Small intestine (tissue), 7 donors: ENCODE data around the gene FASTK. TPM values are rescaled to one million over a fixed set of nuclear protein-coding genes. Genes with fewer than 3 reads are reported as not detected.
"Not testable (repeated sequence)": the region's sequence is repeated elsewhere in the genome, so short reads cannot be mapped to it uniquely, and the experiment has no call there.

ENCODE experiments used
- DNase-seq, 2 donors: peaks; one replicate each; pipeline versions ENCODE4 v3.0.0 to v3.0.0-alpha.2; 2013
- FAIRE-seq: peaks from 2 replicates; lab custom pipeline; 2012; peaks lifted over from hg19 to GRCh38; lab: Jason Lieb, UNC
- H3K27ac ChIP-seq, 3 donors: one replicate each; pipeline ENCODE4 v1.5.1; 2013; ENCODE audit warnings: low read length in 2 of 3, mild to moderate bottlenecking in 2 of 3, control low read depth in 1 of 3, inconsistent platforms in 1 of 3, low read depth in 1 of 3, moderate library complexity in 1 of 3
- H3K27me3 ChIP-seq, 3 donors: one replicate each; pipeline ENCODE4 v1.6.1; 2013; ENCODE audit warnings: low read length in 3 of 3, inconsistent platforms in 1 of 3; ENCODE audit not compliant: control insufficient read depth in 3 of 3, insufficient read depth in 3 of 3
- H3K36me3 ChIP-seq, 3 donors: one replicate each; pipeline ENCODE4 v1.6.1; 2013; ENCODE audit warnings: low read length in 3 of 3, inconsistent platforms in 1 of 3, low read depth in 1 of 3, mild to moderate bottlenecking in 1 of 3, moderate library complexity in 1 of 3; ENCODE audit not compliant: control insufficient read depth in 3 of 3, insufficient read depth in 2 of 3
- H3K4me1 ChIP-seq, 3 donors: one replicate each; pipeline ENCODE4 v1.6.1; 2013; ENCODE audit warnings: low read length in 2 of 3, inconsistent platforms in 1 of 3, low read depth in 1 of 3, mild to moderate bottlenecking in 1 of 3, moderate library complexity in 1 of 3; ENCODE audit not compliant: control insufficient read depth in 3 of 3, insufficient read depth in 2 of 3
- H3K4me3 ChIP-seq, 3 donors: one replicate each; pipeline ENCODE4 v1.5.1; 2013; ENCODE audit warnings: low read length in 3 of 3, control low read depth in 1 of 3, inconsistent platforms in 1 of 3, low read depth in 1 of 3, mild to moderate bottlenecking in 1 of 3, moderate library complexity in 1 of 3
- H3K9me3 ChIP-seq, 2 donors: one replicate each; pipeline ENCODE4 v1.6.1; 2013; ENCODE audit warnings: low read depth in 1 of 2, low read length in 1 of 2; ENCODE audit not compliant: control insufficient read depth in 2 of 2, insufficient read depth in 1 of 2
- WGBS, 3 donors: extraction: QIAGEN DNeasy Blood & Tissue Kit; methylation state at CpG; one replicate each; pipeline ENCODE4 v1.1.7; 2013; 5-methylcytosine and 5-hydroxymethylcytosine counted together
- polyA plus RNA-seq, 4 donors: library from polyadenylated mRNA; stranded (reverse) in 3 of 4; unstranded in 1 of 4; fragments of 200-250 nt in 3 of 4; fragments of 120-200 nt in 1 of 4; gene quantifications; one replicate each; pipeline versions ENCODE4 v1.2.1 to v1.2.3, GENCODE V29; 2013
- donor health status: healthy with polysubstance abuse.
- donor health status: control.
- donor health status: control.
- donor health status: Bipolar disorder and iron deficiency.
- donor health status: healthy.

FASTK gene
- polyA plus RNA-seq, 4 donors: 95.2 to 248 (median 126) TPM

DNA sequence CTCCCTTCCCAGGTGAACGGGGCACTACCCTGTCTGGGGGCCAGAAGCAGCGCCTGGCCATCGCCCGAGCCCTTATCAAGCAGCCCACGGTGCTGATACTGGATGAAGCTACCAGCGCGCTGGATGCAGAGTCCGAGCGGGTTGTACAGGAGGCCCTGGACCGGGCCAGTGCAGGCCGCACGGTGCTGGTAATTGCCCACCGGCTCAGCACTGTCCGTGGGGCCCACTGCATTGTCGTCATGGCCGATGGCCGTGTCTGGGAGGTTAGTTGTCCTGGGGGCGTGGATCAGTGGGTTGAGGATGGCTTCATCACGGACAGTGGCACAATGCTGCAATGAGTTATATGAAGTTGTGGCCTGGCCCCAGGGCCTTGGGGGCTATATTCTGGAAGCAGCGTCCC lies 36.6 kb downstream of the FASTK start:
- peaks cover 0 to 21% (median 2%) of the 10 kb centered on the region in 3 donors for H3K4me1 ChIP-seq
- FAIRE-seq (no peak), DNase-seq (no peak)
- peaks cover 0 to 55% (median 5%) of the 10 kb centered on the region in 3 donors for H3K36me3 ChIP-seq
- no peaks in the 10 kb centered on the region for H3K9me3 ChIP-seq
- H3K27ac ChIP-seq: no peak overlapping the region
- no peaks in the 10 kb centered on the region for H3K27me3 ChIP-seq
- no peak overlapping the region for H3K4me3 ChIP-seq
- 93 to 95% (median 94%) methylated on average over 19 to 20 of the region's 20 CpGs for whole genome bisulfite sequencing, 3 donors

DNA sequence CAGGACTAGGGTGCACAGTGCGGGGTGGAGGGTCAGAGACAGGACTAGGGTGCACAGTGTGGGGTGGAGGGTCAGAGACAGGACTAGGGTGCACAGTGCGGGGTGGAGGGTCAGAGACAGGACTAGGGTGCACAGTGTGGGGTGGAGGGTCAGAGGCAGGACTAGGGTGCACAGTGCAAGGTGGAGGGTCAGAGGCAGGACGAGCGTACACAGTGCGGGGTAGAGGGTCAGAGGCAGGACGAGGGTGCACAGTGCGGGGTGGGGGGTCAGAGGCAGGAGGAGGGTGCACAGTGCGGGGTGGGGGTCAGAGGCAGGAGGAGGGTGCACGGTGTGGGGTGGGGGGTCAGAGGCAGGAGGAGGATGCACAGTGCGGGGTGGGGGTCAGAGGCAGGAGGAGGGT lies 37.2 kb downstream of the FASTK start:
- Histone ChIP-seq H3K36me3 (peaks cover 0 to 58% (median 5%) of the 10 kb centered on the region in 3 donors), H3K4me1 (peaks cover 0 to 26% (median 7%) of the 10 kb centered on the region in 3 donors)
- DNase-seq, H3K27me3 ChIP-seq, H3K27ac ChIP-seq, FAIRE-seq, H3K9me3 ChIP-seq, H3K4me3 ChIP-seq: not testable (repeated sequence)
- WGBS, 3 donors: 86 to 94% (median 90%) methylated on average over 10 of the region's 10 CpGs

DNA sequence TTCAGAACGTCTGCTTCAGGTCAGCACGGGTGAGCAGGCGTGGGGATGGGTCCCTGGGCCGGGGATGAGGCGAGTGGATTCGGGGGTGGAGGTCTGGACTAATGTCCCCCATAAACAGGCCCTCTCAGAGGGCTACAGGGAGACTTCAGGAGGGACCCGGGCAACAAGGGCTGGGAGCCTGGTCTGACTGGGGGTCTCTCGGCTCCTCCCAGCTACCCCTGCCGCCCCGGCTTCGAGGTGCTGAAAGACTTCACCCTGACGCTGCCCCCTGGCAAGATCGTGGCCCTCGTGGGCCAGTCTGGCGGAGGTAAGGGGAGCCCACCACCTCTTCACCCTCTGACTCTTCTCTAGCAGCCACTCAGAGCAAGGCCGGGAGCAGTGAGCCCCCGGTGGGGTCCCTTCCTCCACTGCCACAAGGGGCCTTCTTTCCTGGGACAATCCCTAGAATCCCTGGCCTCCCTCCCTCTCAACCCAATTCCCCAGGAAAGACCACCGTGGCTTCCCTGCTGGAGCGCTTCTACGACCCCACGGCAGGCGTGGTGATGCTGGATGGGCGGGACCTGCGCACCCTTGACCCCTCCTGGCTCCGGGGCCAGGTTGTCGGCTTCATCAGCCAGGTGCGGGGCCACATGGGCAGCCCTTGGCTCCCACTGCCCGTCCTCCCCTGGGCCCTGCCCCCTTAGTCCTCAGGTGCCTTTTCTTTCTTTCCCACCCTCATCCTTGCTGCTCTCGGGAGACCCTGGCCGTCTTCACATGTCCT lies 39.8 kb downstream of the FASTK start:
- FAIRE-seq: no peak
- WGBS, 3 donors: 87 to 92% (median 92%) methylated on average over 30 of the region's 30 CpGs

DNA sequence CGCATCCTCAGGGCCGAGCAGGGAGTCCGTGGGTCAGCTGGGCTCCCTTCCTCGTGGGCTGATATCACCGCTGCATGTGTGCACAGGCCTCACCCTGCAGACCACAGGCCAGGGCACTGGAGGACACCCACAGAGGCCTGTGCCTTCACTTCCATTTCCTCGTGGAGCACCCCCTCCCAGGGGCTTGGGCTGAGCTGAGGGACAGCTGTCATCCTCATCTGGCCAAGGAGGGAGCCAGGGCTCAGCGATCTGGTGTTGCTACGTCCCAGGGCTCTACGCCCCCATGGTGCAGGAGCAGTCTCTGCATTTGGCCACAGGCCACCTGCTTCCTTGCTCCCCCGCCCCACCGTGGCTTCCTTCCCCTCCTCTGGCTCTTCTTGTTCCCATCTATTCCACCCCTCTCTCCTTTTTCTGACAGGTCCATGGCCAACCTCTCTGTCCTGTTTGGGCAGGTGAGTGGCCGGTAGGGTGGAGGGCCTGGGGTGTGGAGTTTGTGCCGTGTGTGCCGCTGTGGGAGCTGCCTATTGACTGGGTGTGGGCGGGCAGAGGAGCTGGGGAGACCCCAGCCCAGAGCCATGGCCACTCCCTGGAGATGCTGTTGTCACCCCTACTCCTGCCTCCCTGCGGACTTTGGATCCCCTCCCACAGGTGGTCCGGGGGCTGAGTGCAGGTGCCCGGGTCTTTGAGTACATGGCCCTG lies 40.6 kb downstream of the FASTK start:
- Histone ChIP-seq H3K4me3 (no peak overlapping the region), H3K4me1 (peaks cover 0 to 28% (median 8%) of the 10 kb centered on the region in 3 donors), H3K27ac (peak overlapping the region in 1 of 3 donors; percentile 69), H3K9me3 (no peaks in the 10 kb centered on the region), H3K27me3 (no peaks in the 10 kb centered on the region), H3K36me3 (peaks cover 4 to 72% (median 15%) of the 10 kb centered on the region in 3 donors)
- WGBS, 3 donors: 63 to 73% (median 69%) methylated on average over 18 of the region's 18 CpGs
- no peak for FAIRE-seq
- no peak for DNase-seq

More for the DNA sequence above, 39.8 kb downstream of the FASTK start:
- Histone ChIP-seq H3K27ac (peak overlapping the region in 1 of 3 donors; percentile 69), H3K9me3 (no peaks in the 10 kb centered on the region), H3K4me1 (peaks cover 0 to 28% (median 8%) of the 10 kb centered on the region in 3 donors), H3K4me3 (no peak overlapping the region), H3K27me3 (no peaks in the 10 kb centered on the region), H3K36me3 (peaks cover 4 to 72% (median 12%) of the 10 kb centered on the region in 3 donors)
- DNase-seq: no peak

DNA sequence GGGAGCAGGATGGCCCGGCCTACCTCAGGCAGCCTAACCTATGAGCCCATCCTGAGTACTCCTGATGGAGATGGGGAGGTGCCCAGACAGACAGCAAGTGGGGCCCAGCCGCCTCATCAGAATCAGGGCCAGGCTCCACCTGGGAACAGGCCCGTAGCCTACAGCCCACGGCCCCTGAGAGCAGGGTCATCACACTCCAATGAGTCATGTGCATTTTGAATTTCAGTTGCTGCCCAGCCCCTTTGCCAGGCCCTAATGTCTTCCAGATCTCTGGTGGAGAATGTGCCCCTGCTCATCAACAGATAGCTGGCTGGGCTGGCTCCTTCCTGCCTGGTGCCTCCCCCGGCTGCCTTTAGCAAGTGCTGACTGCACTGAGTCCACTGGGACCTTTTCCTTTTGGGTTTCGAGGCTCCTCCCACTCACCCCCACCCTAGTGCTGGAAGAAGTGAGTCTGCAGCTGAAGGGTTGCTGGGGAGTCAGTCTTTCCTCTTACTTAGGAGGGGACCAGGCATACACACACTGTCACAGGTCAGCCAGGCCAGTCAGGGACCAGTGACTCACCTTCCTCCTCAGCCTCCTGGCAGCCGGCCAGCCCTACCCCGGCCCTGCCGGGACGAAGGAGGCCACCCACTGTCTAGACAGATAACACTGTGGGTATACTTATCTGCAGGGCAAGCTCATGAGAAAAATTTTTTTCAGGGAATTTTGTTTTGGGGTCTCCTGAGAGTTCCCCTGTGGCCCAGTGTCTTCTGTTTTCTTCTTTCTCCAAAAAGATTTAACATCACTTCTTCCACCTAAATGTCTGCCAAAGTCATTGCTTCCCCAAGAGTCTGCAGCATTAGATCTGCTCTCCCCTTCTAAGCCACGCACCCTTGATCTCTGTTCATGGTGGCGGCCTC lies 41.4 kb downstream of the FASTK start:
- H3K36me3 ChIP-seq: peaks cover 4 to 72% (median 16%) of the 10 kb centered on the region in 3 donors
- DNase-seq (peak; percentile 72 to 88), FAIRE-seq (no peak)
- no peaks in the 10 kb centered on the region for H3K9me3 ChIP-seq
- H3K4me3 ChIP-seq: no peak overlapping the region
- peaks cover 0 to 28% (median 8%) of the 10 kb centered on the region in 3 donors for H3K4me1 ChIP-seq
- H3K27ac ChIP-seq: peak overlapping the region in 2 of 3 donors; percentile 52 to 69
- WGBS, 3 donors: 42 to 48% (median 44%) methylated on average over 12 of the region's 12 CpGs
- no peaks in the 10 kb centered on the region for H3K27me3 ChIP-seq

DNA sequence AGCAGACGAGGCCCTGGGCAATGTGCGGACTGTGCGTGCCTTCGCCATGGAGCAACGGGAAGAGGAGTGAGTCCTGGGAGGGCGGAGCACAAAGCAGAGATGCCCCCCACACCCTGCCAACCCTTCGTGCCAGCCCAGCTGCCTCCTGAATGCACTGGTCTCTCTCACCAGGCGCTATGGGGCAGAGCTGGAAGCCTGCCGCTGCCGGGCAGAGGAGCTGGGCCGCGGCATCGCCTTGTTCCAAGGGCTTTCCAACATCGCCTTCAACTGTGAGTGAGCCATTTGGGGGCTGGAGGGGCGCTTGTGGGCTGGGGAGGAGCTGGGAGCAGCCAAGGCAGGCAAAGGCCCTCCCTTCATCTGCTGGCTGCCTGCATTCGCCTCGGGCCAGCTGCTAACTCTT lies 44.7 kb downstream of the FASTK start:
- no peak for DNase-seq
- FAIRE-seq: no peak
- WGBS, 3 donors: 93 to 94% (median 93%) methylated on average over 17 of the region's 17 CpGs
- no peak overlapping the region for H3K27ac ChIP-seq
- H3K4me3 ChIP-seq: no peak overlapping the region
- no peaks in the 10 kb centered on the region for H3K27me3 ChIP-seq
- peaks cover 0 to 26% (median 8%) of the 10 kb centered on the region in 3 donors for H3K4me1 ChIP-seq
- peaks cover 4 to 71% (median 15%) of the 10 kb centered on the region in 3 donors for H3K36me3 ChIP-seq
- no peaks in the 10 kb centered on the region for H3K9me3 ChIP-seq

DNA sequence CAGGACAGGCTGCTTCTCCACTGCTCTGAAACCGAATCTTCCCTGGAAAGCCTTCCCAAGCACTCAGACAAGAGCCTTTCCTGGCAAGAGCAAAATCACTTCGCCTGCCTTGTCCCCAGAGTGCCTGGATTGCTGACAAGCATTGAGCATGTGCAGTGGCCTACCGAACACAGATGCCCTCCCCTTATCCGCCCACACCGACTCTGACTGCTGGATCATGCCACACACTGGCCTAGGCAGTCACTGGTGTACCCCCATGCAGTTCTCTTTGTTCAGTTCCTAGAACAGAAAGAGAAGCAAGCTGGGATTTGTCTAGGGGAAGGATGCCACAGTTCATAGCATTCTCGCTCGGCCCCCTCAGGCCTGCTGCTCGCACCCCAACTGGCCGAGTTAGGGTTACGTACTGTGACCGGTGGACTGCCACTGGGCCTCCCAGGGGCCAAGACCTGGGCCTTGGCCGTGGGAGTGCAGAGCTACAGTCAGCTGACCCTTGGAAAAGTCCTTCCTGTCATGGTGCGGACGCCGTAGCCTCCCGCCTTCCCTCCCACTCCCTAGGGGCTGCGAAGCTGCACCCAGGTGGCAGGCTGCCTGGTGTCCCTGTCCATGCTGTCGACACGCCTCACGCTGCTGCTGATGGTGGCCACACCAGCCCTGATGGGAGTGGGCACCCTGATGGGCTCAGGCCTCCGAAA lies 45.4 kb downstream of the FASTK start:
- 88 to 95% (median 92%) methylated on average over 20 to 21 of the region's 21 CpGs for WGBS, 3 donors
- Histone ChIP-seq H3K27me3 (no peaks in the 10 kb centered on the region), H3K4me3 (no peak overlapping the region), H3K4me1 (peaks cover 0 to 19% (median 8%) of the 10 kb centered on the region in 3 donors), H3K27ac (no peak overlapping the region), H3K9me3 (no peaks in the 10 kb centered on the region), H3K36me3 (peaks cover 4 to 69% (median 15%) of the 10 kb centered on the region in 3 donors)
- FAIRE-seq: no peak
- DNase-seq: no peak
